Activated naive CD8-positive, alpha-beta T cell treated with anti-CD3 and anti-CD28 coated beads, Interleukin-2, amount 50 U/mL, for 16 hours (primary cell): ENCODE results near the gene PROSER2.
"Not testable (repeated sequence)": the region's sequence is repeated elsewhere in the genome, so short reads cannot be mapped to it uniquely, and the experiment has no call there.

Source experiments
- DNase-seq: peaks from one replicate; pipeline ENCODE4 v3.0.0-alpha.2; 2020; ENCODE audit warnings: low read depth, low spot score

Gene PROSER2

DNA sequence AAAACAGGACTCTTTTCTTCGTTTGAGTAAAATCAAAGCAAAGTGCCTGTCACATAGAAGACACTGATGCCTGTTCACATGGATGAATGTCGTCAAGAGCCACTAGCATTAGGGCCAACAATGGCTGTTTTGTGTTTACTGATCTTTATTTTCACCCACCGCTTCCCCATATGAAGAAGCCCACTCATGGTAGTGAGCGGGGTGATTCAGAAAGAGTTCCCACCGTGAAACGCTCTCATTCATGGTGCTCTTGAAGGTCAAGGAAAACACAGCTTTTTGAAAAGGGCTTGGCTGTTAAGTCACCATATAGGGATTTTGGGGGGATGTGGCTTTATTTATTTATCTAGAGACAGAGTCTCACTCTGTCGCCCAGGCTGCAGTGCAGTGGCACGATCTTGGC is 12.5 kb downstream of the PROSER2 start:
- DNase-seq = no peak

GRCh38 chr10:11837372-11838161 is 14.4 kb downstream of the PROSER2 start:
- DNase-seq = no peak

DNA sequence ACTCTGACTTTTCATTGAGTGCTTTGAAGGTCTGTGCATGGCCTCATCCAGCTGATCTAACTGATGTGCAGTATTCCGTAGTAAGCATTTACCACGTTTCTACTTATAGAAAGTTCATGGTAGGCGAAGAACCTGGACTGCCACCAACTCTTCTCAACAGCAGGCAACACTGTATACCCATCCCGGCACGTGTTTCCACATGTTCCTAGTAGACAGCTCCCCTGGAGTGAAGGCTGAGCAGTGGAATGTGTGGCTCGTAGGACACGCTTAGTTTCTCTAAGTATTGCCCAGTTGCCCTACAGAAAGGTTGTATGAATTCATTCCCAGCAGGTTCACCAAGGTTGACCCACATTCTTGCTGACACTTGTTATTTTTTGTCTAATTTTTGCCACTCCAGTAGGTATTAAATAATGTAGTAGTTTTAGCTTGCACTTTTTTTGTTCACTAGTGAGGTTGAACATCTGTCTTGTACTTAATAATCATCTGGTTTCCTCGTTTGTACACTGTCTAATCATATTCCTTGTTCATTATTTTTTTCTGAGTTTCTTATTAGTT is 15.2 kb downstream of the PROSER2 start:
- DNase-seq = no peak

- DNase-seq = no peak
Observed at GRCh38 chr10:11841375-11841774, 18.2 kb downstream of the PROSER2 start.

DNA sequence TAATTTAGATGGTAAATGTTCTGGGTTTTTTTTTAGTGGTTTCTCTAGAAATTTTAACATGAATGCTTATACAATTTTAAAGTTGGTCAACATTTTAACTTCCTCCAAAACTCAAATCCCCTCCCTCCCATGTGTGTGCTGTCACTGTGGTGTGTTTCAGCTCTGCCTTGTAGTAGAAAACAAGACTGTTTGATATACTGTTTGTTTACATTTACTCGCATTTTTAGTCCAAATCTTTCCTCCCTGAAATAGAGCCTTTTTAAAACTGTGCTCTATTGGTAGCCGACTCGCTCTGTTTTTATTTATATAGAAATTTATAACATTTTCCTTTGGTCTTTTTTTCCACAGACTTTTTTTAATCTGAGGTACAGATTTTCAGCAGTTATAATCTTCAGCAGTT is 19.3 kb downstream of the PROSER2 start:
- no peak for DNase-seq

- no peak for DNase-seq
Observed at GRCh38 chr10:11845113-11845512, 22.0 kb downstream of the PROSER2 start.

DNA sequence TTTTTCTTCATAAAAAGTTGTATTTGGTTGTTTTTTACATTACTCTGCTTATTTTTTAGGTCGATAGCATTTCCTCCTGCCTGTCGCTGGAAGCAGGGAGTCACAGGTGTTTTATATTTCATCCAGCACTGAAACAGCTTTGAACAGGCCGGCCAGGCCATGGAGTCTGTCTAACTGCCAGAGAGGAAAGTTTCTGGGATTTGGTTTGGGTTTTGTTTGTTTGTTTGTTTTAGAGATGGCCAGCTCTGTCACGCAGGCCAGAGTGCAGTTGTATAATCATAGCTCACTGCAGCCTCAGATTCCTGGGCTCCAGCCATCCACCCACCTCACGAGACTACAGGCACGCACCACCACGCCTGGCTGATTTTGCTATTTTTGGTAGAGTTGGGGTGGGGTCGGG is 23.4 kb downstream of the PROSER2 start:
- DNase-seq = no peak

DNA sequence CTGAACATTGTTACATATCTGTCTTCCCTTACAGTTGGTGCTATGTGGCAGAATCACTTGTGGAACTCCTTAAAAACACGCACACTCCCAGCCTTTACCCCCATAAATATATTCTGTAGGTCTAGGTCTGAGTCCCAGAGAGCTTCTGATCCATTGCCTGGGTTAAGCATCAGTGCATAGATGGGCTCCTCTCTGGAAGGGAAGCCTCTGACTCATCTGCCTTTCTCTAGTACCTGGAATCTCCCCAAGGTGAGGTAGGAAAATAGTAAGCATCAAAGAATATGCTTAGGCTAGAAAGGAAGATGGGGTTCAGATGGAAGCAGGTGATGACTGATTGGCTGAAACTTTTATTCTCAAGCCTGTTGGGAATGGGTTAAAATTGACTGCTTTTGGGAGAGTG is 26.1 kb downstream of the PROSER2 start:
- no peak for DNase-seq

GRCh38 chr10:11849911-11850310 is 26.8 kb downstream of the PROSER2 start:
- DNase-seq = no peak

DNA sequence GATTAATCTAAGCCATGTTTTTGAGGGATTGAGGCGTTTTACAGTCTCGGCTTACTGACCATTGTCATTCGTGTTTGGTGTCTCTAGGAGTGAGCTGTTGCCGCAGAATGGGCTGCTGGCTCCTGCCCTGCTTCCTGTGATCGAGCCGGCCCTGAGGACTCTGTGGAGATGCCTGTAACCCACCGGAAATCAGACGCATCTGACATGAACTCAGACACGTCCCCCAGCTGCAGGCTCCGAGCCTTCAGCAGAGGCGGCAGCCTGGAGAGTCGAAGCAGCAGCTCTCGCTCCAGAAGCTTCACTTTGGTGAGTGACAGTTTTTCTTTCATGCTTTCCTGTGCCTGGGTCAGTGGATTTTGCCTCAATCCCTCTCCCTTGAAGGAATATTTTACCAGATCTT is 28.8 kb downstream of the PROSER2 start:
- DNase-seq = no peak

- not testable (repeated sequence) for DNase-seq
Observed at GRCh38 chr10:11852637-11853036, 29.5 kb downstream of the PROSER2 start.

DNA sequence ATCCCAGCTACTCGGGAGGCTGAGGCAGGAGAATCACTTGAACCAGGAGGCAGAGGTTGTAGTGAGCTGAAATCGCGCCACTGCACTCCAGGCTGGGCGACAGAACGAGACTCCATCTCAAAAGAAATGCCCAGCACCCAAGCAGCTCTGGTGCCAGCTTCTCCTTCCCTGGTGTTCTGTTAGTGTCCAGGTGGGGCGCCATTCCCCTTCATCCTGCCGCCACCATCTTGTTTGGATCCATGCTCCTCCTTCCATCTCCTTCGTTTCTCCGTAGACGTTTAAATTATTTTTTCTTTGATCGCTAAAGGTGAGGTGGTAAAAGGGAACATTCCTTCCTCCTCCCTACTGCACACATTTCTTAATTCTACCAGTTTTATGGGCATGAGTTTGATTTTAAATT is 30.3 kb downstream of the PROSER2 start:
- no peak for DNase-seq

DNA sequence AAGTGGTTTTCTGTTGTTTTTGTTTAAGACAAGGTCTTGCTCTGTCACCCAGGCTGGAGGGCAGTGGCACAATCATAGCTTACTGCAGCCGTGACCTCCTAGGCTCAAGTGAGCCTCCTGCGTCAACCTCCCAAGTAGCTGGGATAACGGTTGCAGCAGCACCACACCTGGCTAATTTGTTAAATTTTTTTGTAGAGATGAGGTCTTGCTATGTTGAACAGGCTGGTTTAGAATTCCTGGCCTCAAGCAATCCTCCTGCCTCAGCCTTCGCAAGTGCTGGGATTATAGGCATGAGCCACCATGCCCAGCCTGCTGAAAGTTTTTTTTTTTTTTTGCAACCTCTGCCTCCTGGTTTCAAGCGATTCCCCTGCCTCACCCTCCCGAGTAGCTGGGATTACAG is 31.1 kb downstream of the PROSER2 start:
- DNase-seq = no peak

- no peak for DNase-seq
Observed at GRCh38 chr10:11856089-11856488, 32.9 kb downstream of the PROSER2 start.

DNA sequence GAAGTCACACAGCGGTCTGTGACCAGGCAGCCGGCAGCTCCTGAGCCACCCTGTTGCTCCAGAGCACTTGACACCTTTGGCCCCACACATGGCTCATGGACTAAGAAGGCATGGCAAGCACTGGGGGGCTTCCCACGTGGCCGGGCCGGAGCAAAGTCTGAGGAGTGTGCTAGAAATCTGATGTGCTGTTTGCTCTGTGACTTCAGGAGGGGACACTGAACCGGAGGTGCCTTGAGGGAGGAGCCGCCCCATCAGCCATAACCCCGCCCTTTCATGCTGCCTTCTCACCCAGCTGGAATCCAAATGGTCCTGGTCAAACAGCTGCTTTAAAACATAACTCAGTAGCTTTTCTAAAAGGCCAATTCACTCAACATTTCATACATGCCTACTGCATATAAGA is 33.5 kb downstream of the PROSER2 start:
- no peak for DNase-seq

GRCh38 chr10:11858093-11858492 is 34.9 kb downstream of the PROSER2 start:
- no peak for DNase-seq

GRCh38 chr10:11861341-11861740 is 38.2 kb downstream of the PROSER2 start:
- no peak for DNase-seq

DNA sequence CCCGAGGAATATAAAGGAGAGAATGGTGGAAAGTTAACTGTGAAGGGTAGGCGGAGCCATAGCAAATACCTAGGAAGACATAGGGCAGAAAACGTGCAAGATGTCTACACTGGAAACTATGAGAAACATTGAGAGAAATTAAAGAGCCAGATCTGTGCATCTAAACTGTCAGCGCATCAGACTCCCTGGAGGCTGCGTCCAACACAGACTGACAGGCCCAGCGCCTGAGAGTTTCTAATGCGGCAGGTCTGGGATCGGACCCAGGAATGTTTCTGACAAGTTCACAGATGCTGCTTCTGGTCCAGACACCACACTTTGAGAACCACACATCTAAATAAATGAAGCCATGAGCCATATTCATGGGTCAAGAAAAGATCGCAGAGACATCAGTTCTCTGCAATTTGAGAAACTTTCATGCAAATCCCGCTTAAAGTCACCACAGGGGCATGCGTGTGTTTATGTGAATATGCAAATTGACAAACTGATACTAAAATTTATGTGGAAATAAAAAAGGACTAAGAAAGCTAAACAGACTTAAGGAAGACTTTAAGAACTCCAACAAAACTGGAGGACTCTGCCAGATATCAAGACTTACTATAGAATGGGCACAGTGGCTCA is 38.8 kb downstream of the PROSER2 start:
- DNase-seq = no peak

DNA sequence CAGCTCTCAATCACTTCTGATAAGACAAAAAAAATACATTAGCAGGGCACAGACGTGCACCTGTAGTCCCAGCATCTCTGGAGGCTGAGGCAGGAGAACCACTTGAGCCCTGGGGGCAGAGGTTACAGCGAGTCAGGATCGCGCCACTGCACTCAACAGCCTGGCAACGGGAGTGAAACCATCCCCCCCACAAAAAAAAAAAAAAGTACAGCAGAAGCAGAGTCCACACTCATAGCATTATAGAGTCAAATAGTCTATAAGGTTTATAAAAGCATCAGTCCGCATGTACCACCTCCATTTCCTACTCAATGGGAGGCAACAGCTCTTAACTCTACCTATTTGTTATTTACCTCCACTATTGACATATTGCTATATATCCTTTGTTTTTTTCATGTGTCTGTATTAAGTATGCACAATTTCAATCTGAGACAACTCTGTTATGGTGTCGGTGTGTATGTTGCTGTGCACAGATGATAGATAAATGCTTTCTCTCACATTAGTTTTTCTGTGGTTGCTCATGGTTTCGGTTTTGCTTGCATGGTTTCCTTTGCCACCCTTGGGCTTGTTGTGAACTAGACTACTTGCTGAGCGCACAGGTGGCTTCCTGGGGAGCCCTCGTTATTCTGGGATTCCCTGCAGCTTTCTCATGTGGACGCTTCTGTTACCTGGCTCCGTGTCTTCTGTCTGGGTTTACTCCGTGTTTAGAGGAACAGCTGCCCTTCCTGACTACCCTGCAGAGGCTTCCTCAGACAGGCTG is 40.4 kb downstream of the PROSER2 start:
- DNase-seq = no peak

DNA sequence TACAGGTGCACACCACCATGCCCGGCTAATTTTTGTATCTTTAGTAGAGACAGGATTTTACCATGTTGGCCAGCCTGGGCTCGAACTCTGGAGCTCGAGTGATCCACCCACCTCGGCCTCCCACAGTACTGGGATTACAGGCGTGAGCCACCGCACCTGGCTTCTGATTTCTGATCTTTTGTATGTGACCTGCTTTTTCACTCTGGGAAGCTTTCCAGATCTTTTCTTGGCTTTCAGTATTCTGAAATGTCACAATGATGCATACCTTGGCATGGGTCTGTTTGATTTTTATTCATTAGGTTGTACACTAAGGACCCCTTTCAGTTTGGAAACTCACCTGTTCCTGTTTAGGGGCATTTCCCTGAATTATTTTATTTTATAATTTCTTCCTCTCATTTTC is 41.6 kb downstream of the PROSER2 start:
- DNase-seq = no peak

DNA sequence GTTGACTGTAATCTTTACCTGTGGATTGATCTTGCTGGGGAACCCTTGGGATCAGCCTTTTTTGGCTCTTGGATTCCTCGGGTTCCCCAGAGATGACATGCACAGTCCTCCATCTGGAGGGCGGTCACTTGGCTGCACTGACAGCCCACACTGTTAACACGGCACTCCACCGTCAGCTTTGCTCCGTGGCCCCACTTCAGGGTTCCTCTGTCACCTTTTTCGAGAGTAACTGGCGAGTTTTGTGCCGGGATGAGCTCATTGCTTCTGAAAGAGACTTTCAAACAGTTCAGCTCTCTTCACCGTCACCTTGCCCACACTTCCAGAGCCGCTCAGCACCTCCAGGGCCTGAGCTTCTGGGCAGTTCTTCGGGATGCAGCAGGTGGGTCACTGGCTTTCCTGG is 42.4 kb downstream of the PROSER2 start:
- no peak for DNase-seq

GRCh38 chr10:11866199-11866925 is 43.2 kb downstream of the PROSER2 start:
- no peak for DNase-seq
